Endodermal cell (in vitro differentiated cells): ENCODE results near the gene ZMYND8. TPM values are rescaled to one million over a fixed set of nuclear protein-coding genes. Genes with fewer than 3 reads are reported as not detected.

ENCODE experiments used
- DNase-seq: peaks from one replicate; pipeline ENCODE4 v3.0.0-alpha.2; 2017
- H3K27ac ChIP-seq: 2 replicates; pipeline ENCODE4 v1.5.1; 2013; ENCODE audit warnings: mild to moderate bottlenecking, low read depth, low read length, moderate library complexity
- H3K27me3 ChIP-seq: 2 replicates; pipeline ENCODE4 v1.6.1; 2013; ENCODE audit warnings: mild to moderate bottlenecking, low read length, moderate library complexity; ENCODE audit not compliant: insufficient read depth, control insufficient read depth, poor library complexity, severe bottlenecking
- H3K36me3 ChIP-seq: 2 replicates; pipeline ENCODE4 v1.7.0; 2013; ENCODE audit warnings: mild to moderate bottlenecking, low read length, moderate library complexity; ENCODE audit not compliant: control insufficient read depth, insufficient read depth
- H3K4me1 ChIP-seq: one replicate; pipeline ENCODE4 v1.7.0; 2013; ENCODE audit warnings: low read length; ENCODE audit not compliant: control insufficient read depth, insufficient read depth
- H3K4me3 ChIP-seq: 2 replicates; pipeline ENCODE4 v1.5.1; 2013; ENCODE audit warnings: mild to moderate bottlenecking, low read length, moderate library complexity
- H3K9ac ChIP-seq: 2 replicates; pipeline ENCODE4 v1.6.1; 2013; ENCODE audit warnings: mild to moderate bottlenecking, low read length, moderate library complexity; ENCODE audit not compliant: poor library complexity, severe bottlenecking; ENCODE audit errors: extremely low read depth
- H3K9me3 ChIP-seq: 2 replicates; pipeline ENCODE4 v1.6.1; 2013; ENCODE audit warnings: mild to moderate bottlenecking, low read length, moderate library complexity; ENCODE audit not compliant: control insufficient read depth
- H3K27ac Mint-ChIP-seq: 2 replicates; pipeline ENCODE4 v1.8.0; 2020; ENCODE audit warnings: mixed read lengths
- H3K27me3 Mint-ChIP-seq: 2 replicates; pipeline ENCODE4 v1.8.0; 2021; ENCODE audit warnings: mild to moderate bottlenecking, mixed read lengths; ENCODE audit not compliant: insufficient read depth
- H3K36me3 Mint-ChIP-seq: 2 replicates; pipeline ENCODE4 v1.8.0; 2020; ENCODE audit warnings: low read depth, mixed read lengths
- H3K4me1 Mint-ChIP-seq: 2 replicates; pipeline ENCODE4 v1.8.0; 2020; ENCODE audit warnings: mixed read lengths
- H3K4me3 Mint-ChIP-seq: 2 replicates; pipeline ENCODE4 v1.8.0; 2020; ENCODE audit warnings: mild to moderate bottlenecking, moderate library complexity, mixed read lengths
- H3K9me3 Mint-ChIP-seq: 2 replicates; pipeline ENCODE4 v1.8.0; 2020; ENCODE audit warnings: mild to moderate bottlenecking, mixed read lengths
- CTCF ChIP-seq: fragments of 200-600 bp; sonication (generic); conservative IDR thresholded peaks from 2 replicates; pipeline ENCODE4 v1.5.0; 2021; ENCODE audit warnings: antibody characterized with exemption, mild to moderate bottlenecking
- WGBS, 2 experiments: methylation state at CpG; one replicate each; pipeline versions ENCODE4 v1.1.5 to v1.1.7; 2013; ENCODE audit warnings: missing lambda C conversion rate in 2 of 2, mixed read lengths in 1 of 2; ENCODE audit not compliant: insufficient coverage in 1 of 2, insufficient read length in 1 of 2; 5-methylcytosine and 5-hydroxymethylcytosine counted together
- microRNA-seq: library from miRNA; unstranded; fragments of <30 nt; microRNA quantifications from one replicate; pipeline ENCODE4 v1.2.0, GENCODE V29; 2020; ENCODE audit warnings: borderline microRNAs expressed
- total RNA-seq, 2 donors: library from RNA; stranded (reverse); fragmentation: NEBNext Ultra II Directional in 1 of 2; extraction: Animal tissue kit (Norgen Biotek cat#: 25700) in 1 of 2; gene quantifications; 2 replicates in 1 of 2; 3 replicates in 1 of 2; pipeline ENCODE4 v1.2.1, GENCODE V29; 2021

The ZMYND8 gene
- total RNA-seq, 2 donors from 2014 or later: 85.0 to 99.9 TPM

- Histone ChIP-seq H3K9me3 (no peaks in the 10 kb centered on the region), H3K4me1 (no peaks in the 10 kb centered on the region), H3K36me3 (peaks cover 2% of the 10 kb centered on the region), H3K27ac (no peak overlapping the region), H3K4me3 (no peak overlapping the region), H3K9ac (no peak overlapping the region), H3K27me3 (no peaks in the 10 kb centered on the region)
- H3K27ac Mint-ChIP-seq: no peak overlapping the region
- WGBS, 2 experiments: 94 to 98% methylated on average over 7 to 10 of the region's 10 CpGs
- DNase-seq: no peak
- peaks cover 2% of the 10 kb centered on the region for H3K27me3 Mint-ChIP-seq
- TF ChIP-seq CTCF: no peak
- no peak overlapping the region for H3K4me3 Mint-ChIP-seq
- peaks cover 4% of the 10 kb centered on the region for H3K4me1 Mint-ChIP-seq
- peaks cover 4% of the 10 kb centered on the region for H3K9me3 Mint-ChIP-seq
- H3K36me3 Mint-ChIP-seq: peaks cover 5% of the 10 kb centered on the region
Measured at GRCh38 chr20:47161411-47161810, 195.1 kb downstream of the ZMYND8 start.

- H3K4me3 ChIP-seq: no peak overlapping the region
- H3K36me3 ChIP-seq: no peaks in the 10 kb centered on the region
- H3K9me3 Mint-ChIP-seq: peaks cover 4% of the 10 kb centered on the region
- no peak overlapping the region for H3K9ac ChIP-seq
- WGBS, 2 experiments: 90 to 91% methylated on average over 14 of the region's 14 CpGs
- H3K27me3 ChIP-seq: no peaks in the 10 kb centered on the region
- no peak for DNase-seq
- H3K27ac Mint-ChIP-seq: no peak overlapping the region
- H3K27ac ChIP-seq: no peak overlapping the region
- no peak for TF ChIP-seq CTCF
- H3K4me3 Mint-ChIP-seq: no peak overlapping the region
- H3K4me1 Mint-ChIP-seq: peaks cover 7% of the 10 kb centered on the region
- H3K27me3 Mint-ChIP-seq: peaks cover 2% of the 10 kb centered on the region
- no peaks in the 10 kb centered on the region for H3K9me3 ChIP-seq
- no peaks in the 10 kb centered on the region for H3K4me1 ChIP-seq
- peaks cover 4% of the 10 kb centered on the region for H3K36me3 Mint-ChIP-seq
Measured at GRCh38 chr20:47160992-47161391, 195.5 kb downstream of the ZMYND8 start.

GRCh38 chr20:47160240-47160639 lies 196.3 kb downstream of the ZMYND8 start:
- Histone ChIP-seq H3K4me1 (no peaks in the 10 kb centered on the region), H3K9ac (no peak overlapping the region), H3K4me3 (no peak overlapping the region), H3K9me3 (no peaks in the 10 kb centered on the region), H3K27ac (no peak overlapping the region), H3K36me3 (peaks cover 4% of the 10 kb centered on the region), H3K27me3 (no peaks in the 10 kb centered on the region)
- H3K27me3 Mint-ChIP-seq: peaks cover 2% of the 10 kb centered on the region
- H3K4me3 Mint-ChIP-seq: no peak overlapping the region
- WGBS, 2 experiments: 98% methylated on average over 7 of the region's 7 CpGs; no CpG with 5 or more reads in 1 of the 2 experiments
- no peak for TF ChIP-seq CTCF
- H3K36me3 Mint-ChIP-seq: peaks cover 7% of the 10 kb centered on the region
- peaks cover 7% of the 10 kb centered on the region for H3K4me1 Mint-ChIP-seq
- no peak overlapping the region for H3K27ac Mint-ChIP-seq
- DNase-seq: no peak
- peaks cover 4% of the 10 kb centered on the region for H3K9me3 Mint-ChIP-seq

Small RNA genes within 50 kb of the gene (microRNA-seq; reads per million reads assigned to microRNA genes)
- 0.59 reads per million for gene MIR3616

Other genes with a start within 250 kb of the ZMYND8 start
- gene NCOA3, start 145.2 kb upstream of the ZMYND8 start, total RNA-seq: 10 to 100 TPM; 38.6 TPM